H1 (cell line): ENCODE data around the gene INTS1.

ENCODE experiments used
- CEBPB ChIP-seq: IDR thresholded peaks from 2 replicates; pipeline ENCODE4 v1.6.1; 2012; ENCODE audit warnings: low read depth, low read length
- CHD2 ChIP-seq: IDR thresholded peaks from 2 replicates; pipeline ENCODE4 v1.6.1; 2012; ENCODE audit warnings: low read length, improper control_type of control experiment
- CTCF ChIP-seq, 3 experiments: IDR thresholded peaks; 1 replicate in 2 of 3; 2 replicates in 1 of 3; pipeline versions ENCODE4 v1.5.1 to v1.6.1; 2011; ENCODE audit warnings: low read length in 3 of 3, mild to moderate bottlenecking in 3 of 3, inconsistent platforms in 2 of 3, low read depth in 1 of 3, moderate library complexity in 1 of 3; ENCODE audit not compliant: insufficient read depth in 1 of 3; ENCODE audit errors: control extremely low read depth in 1 of 3
- EZH2 ChIP-seq: fragments of 200-600 bp; sonication (generic); IDR thresholded peaks from 2 replicates; pipeline ENCODE4 v1.7.1; 2012; ENCODE audit warnings: low read depth, mild to moderate bottlenecking, moderate library complexity, low read length, inconsistent platforms; ENCODE audit not compliant: severe bottlenecking
- MAX ChIP-seq: IDR thresholded peaks from 2 replicates; pipeline ENCODE4 v1.6.1; 2012; ENCODE audit warnings: inconsistent platforms
- POLR2A ChIP-seq, 2 experiments: IDR thresholded peaks; 1 replicate in 1 of 2; 2 replicates in 1 of 2; pipeline ENCODE4 v1.6.1; 2011; ENCODE audit warnings: low read depth in 2 of 2, low read length in 2 of 2, mild to moderate bottlenecking in 2 of 2; ENCODE audit errors: control extremely low read depth in 1 of 2
- TAF1 ChIP-seq: IDR thresholded peaks from 2 replicates; pipeline ENCODE4 v1.6.1; 2011; ENCODE audit warnings: mild to moderate bottlenecking, low read depth, low read length
- TEAD4 ChIP-seq: IDR thresholded peaks from 2 replicates; pipeline ENCODE4 v1.6.1; 2012; ENCODE audit warnings: low read depth, low read length, inconsistent platforms, mixed read lengths

GRCh38 chr7:1531979-1532455 is 27.8 kb upstream of the INTS1 start:
- TF ChIP-seq POLR2A (IDR thresholded peaks at IDR 0.05; ENCODE audit: control extremely low read depth in 1 of 2, low read depth in 2 of 2, low read length in 2 of 2) (no peak), TAF1 (no peak), CTCF (IDR thresholded peaks at IDR 0.05; ENCODE audit: control extremely low read depth in 1 of 3, insufficient read depth in 1 of 3, low read depth in 1 of 3, low read length in 3 of 3) (no peak), CHD2 (no peak), TEAD4 (no peak), CEBPB (no peak), MAX (no peak), EZH2 (no peak)
